PC-3 (cell line): ENCODE data around the gene JKAMP. TPM values are rescaled to one million over a fixed set of nuclear protein-coding genes. Genes with fewer than 3 reads are reported as not detected.

Experiments
- ATAC-seq: fragments of 200-7000 bp; cut with Tn5 transposase; 2 replicates; pipeline ENCODE4 v1.9.1; 2020; ENCODE audit warnings: mild to moderate bottlenecking, moderate library complexity
- BruUV-seq: library from RNA; stranded (reverse); fragments of 400-500 nt; replicated peaks from 2 replicates; lab custom pipeline; 2021; lab: Mats Ljungman, UMichigan
- CTCF ChIA-PET: fragments of 300-600 bp; sonication (Branson Sonifier 250); formaldehyde crosslinking; loops from one replicate; lab custom pipeline; 2022; ENCODE audit warnings: antibody characterized with exemption; lab: Charles Lee
- POLR2A ChIA-PET: fragments of 300-600 bp; sonication (Branson Sonifier 250); formaldehyde crosslinking; loops from one replicate; lab custom pipeline; 2022; ENCODE audit warnings: antibody characterized with exemption; ENCODE audit not compliant: unreplicated experiment; lab: Charles Lee
- DNase-seq: peaks from one replicate; pipeline ENCODE4 v3.0.0-alpha.2; 2015
- H2AFZ ChIP-seq: fragments of 300-600 bp; sonication (generic); 2 replicates; pipeline ENCODE4 v1.6.0; 2016; ENCODE audit warnings: antibody characterized with exemption, low read length
- H3F3A ChIP-seq: fragments of 300-600 bp; sonication (generic); one replicate; pipeline ENCODE4 v1.6.0; 2017; ENCODE audit warnings: antibody characterized with exemption, low read length, control low read depth, mild to moderate bottlenecking; ENCODE audit not compliant: unreplicated experiment
- H3K27ac ChIP-seq: fragments of 300-600 bp; sonication (generic); 2 replicates; pipeline ENCODE4 v1.5.1; 2016; ENCODE audit warnings: mild to moderate bottlenecking, low read length
- H3K27me3 ChIP-seq: fragments of 300-600 bp; sonication (generic); 2 replicates; pipeline ENCODE4 v1.6.1; 2016; ENCODE audit warnings: low read length, mixed read lengths
- H3K36me3 ChIP-seq: fragments of 300-600 bp; sonication (generic); 2 replicates; pipeline ENCODE4 v1.6.1; 2016; ENCODE audit warnings: low read depth, mixed run types, low read length, mixed read lengths
- H3K4me1 ChIP-seq: fragments of 300-600 bp; sonication (generic); 2 replicates; pipeline ENCODE4 v1.5.1; 2016; ENCODE audit warnings: low read length; ENCODE audit not compliant: insufficient read depth
- H3K4me2 ChIP-seq: fragments of 300-600 bp; sonication (generic); 2 replicates; pipeline ENCODE4 v1.6.0; 2016; ENCODE audit warnings: low read length
- H3K4me3 ChIP-seq: fragments of 300-600 bp; sonication (generic); 2 replicates; pipeline ENCODE4 v1.5.1; 2016; ENCODE audit warnings: mild to moderate bottlenecking, low read length, mixed read lengths
- H3K79me2 ChIP-seq: fragments of 300-600 bp; sonication (generic); 2 replicates; pipeline ENCODE4 v1.6.1; 2017; ENCODE audit warnings: low read length, mixed read lengths
- H3K9ac ChIP-seq: fragments of 300-600 bp; sonication (generic); 2 replicates; pipeline ENCODE4 v1.6.0; 2016; ENCODE audit warnings: mild to moderate bottlenecking, low read length
- H3K9me2 ChIP-seq: fragments of 300-600 bp; sonication (generic); replicated peaks from 2 replicates; pipeline ENCODE4 v1.6.1; 2016; ENCODE audit warnings: mixed run types, low read length, mixed read lengths
- H3K9me3 ChIP-seq: fragments of 300-600 bp; sonication (generic); 2 replicates; pipeline ENCODE4 v1.6.1; 2016; ENCODE audit warnings: low read length, mixed read lengths
- H4K20me1 ChIP-seq: fragments of 300-600 bp; sonication (generic); 2 replicates; pipeline ENCODE4 v1.6.1; 2016; ENCODE audit warnings: low read length, mixed read lengths
- EZH2 ChIP-seq: fragments of 300-600 bp; sonication (generic); IDR thresholded peaks from one replicate; pipeline ENCODE4 v1.6.1; 2017; ENCODE audit warnings: antibody characterized with exemption, mild to moderate bottlenecking, low read length; ENCODE audit not compliant: unreplicated experiment
- EZH2phosphoT487 ChIP-seq: fragments of 300-600 bp; sonication (generic); IDR thresholded peaks from 2 replicates; pipeline ENCODE4 v1.6.1; 2018; ENCODE audit warnings: mild to moderate bottlenecking, antibody characterized with exemption, low read length, borderline replicate concordance
- intact Hi-C: fragments of 100-400 bp; cut with micrococcal nuclease; formaldehyde crosslinking; loops from 2 replicates; pipeline ENCODE4 v1.9.0; 2023
- total RNA-seq: library from RNA; depleted of rRNA; stranded (reverse); fragments of >200 nt; gene quantifications from 2 replicates; pipeline ENCODE4 v1.2.3, GENCODE V29; 2014
- TF ChIP-seq, protein P1 (sequence below): fragments of 300-600 bp; sonication (generic); conservative IDR thresholded peaks from 2 replicates; pipeline ENCODE4 v1.5.1; 2017; ENCODE audit warnings: antibody characterized with exemption, low read depth, mild to moderate bottlenecking, low read length

JKAMP gene
- total RNA-seq, 1 experiment from 2014 or later: 147 TPM

DNA sequence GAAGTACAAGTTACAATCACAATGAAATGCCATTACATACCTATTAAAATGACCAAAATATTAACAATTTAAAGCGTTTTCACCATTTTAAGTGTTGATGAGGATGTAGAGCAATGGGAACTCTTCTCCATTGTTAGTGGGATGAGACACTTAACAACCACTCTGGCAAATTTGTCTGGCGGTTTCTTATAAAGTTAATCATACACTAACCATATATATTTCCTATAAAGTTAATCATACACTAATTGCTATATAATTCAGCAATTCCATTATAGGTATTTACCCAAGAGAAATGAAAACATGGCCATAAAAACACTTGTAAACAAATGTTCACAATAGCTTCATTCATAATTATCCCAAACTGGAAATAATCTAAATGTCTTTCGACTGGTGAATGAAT, 35.9 kb downstream of the JKAMP start:
- H2AFZ ChIP-seq: no peak overlapping the region
- no peak for TF ChIP-seq EZH2phosphoT487
- TF ChIP-seq, protein P1, sequence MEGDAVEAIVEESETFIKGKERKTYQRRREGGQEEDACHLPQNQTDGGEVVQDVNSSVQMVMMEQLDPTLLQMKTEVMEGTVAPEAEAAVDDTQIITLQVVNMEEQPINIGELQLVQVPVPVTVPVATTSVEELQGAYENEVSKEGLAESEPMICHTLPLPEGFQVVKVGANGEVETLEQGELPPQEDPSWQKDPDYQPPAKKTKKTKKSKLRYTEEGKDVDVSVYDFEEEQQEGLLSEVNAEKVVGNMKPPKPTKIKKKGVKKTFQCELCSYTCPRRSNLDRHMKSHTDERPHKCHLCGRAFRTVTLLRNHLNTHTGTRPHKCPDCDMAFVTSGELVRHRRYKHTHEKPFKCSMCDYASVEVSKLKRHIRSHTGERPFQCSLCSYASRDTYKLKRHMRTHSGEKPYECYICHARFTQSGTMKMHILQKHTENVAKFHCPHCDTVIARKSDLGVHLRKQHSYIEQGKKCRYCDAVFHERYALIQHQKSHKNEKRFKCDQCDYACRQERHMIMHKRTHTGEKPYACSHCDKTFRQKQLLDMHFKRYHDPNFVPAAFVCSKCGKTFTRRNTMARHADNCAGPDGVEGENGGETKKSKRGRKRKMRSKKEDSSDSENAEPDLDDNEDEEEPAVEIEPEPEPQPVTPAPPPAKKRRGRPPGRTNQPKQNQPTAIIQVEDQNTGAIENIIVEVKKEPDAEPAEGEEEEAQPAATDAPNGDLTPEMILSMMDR: no peak
- no peak for TF ChIP-seq EZH2
- H3K9ac ChIP-seq: no peak overlapping the region
- no peaks in the 10 kb centered on the region for H3K79me2 ChIP-seq
- H3K9me3 ChIP-seq: no peaks in the 10 kb centered on the region
- intact Hi-C loops: no loop called here
- H3K36me3 ChIP-seq: no peaks in the 10 kb centered on the region
- H4K20me1 ChIP-seq: no peaks in the 10 kb centered on the region
- H3K4me1 ChIP-seq: no peaks in the 10 kb centered on the region
- ATAC-seq (no peak), DNase-seq (no peak)
- H3K4me2 ChIP-seq: no peak overlapping the region
- CTCF ChIA-PET: no interaction called here
- no peak overlapping the region for H3K4me3 ChIP-seq
- H3K9me2 ChIP-seq: no peaks in the 10 kb centered on the region
- H3K27me3 ChIP-seq: peaks cover 48% of the 10 kb centered on the region
- H3F3A ChIP-seq: no peaks in the 10 kb centered on the region
- no TSS peak for BruUV-seq
- POLR2A ChIA-PET: no interaction called here
- H3K27ac ChIP-seq: no peak overlapping the region

DNA sequence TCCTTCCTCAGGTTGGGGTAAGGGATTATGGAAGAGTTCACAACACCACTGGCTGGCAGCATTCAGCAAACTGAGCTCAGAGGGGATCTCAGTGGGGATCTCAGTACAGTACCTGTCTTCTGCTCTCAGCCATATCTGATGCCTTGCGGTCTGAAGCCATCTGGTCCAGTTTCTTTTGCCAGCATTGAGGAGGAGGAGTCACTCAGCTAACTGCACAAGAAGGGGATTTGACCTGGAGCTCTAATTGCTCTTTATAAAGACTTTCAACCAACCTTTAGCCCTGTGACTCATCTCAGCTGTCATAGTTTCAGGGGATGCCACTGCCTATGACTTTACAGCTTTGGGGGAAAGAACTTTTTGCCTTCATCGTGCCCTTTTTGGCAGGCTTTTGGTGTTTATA, 44.9 kb downstream of the JKAMP start:
- no peak for ATAC-seq
- Histone ChIP-seq H3F3A (no peaks in the 10 kb centered on the region), H3K9ac (no peak overlapping the region), H3K4me2 (no peak overlapping the region), H3K27me3 (peaks cover 81% of the 10 kb centered on the region), H3K4me1 (no peaks in the 10 kb centered on the region), H3K9me2 (no peaks in the 10 kb centered on the region), H3K4me3 (no peak overlapping the region), H3K27ac (no peak overlapping the region), H3K79me2 (no peaks in the 10 kb centered on the region), H3K36me3 (no peaks in the 10 kb centered on the region), H3K9me3 (peaks cover 7% of the 10 kb centered on the region; the same call in 1 of the 2 replicates), H2AFZ (no peak overlapping the region), H4K20me1 (no peaks in the 10 kb centered on the region)
- no TSS peak for BruUV-seq
- intact Hi-C loops: no loop called here
- TF ChIP-seq EZH2phosphoT487 (no peak), EZH2 (no peak)
- TF ChIP-seq, protein P1: no peak
- ChIA-PET POLR2A (no interaction called here), CTCF (no interaction called here)
- no peak for DNase-seq

DNA sequence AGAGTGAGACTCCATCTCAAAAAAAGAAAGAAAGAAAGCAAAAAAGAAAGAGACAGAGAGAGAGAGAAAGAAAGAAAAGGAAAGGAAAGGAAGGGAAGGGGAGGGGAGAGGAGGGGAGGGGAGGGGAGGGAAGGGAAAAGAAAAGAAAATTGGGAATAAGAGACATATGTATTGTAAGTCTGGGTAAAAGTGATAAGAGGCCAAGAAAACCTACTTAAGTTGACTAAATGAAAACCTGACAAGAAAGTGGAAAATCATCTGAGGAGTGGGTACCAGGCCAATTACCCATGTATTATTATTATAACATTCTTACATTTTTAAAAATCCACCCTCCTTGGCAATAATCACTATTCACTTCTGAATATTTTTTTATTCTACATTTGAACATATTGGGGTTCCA, 46.0 kb downstream of the JKAMP start:
- H3F3A ChIP-seq: no peaks in the 10 kb centered on the region
- POLR2A ChIA-PET: no interaction called here
- ATAC-seq (no peak), DNase-seq (no peak)
- H3K4me1 ChIP-seq: no peaks in the 10 kb centered on the region
- no peaks in the 10 kb centered on the region for H3K36me3 ChIP-seq
- H3K27ac ChIP-seq: no peak overlapping the region
- no peaks in the 10 kb centered on the region for H3K9me2 ChIP-seq
- no TSS peak for BruUV-seq
- H3K79me2 ChIP-seq: no peaks in the 10 kb centered on the region
- intact Hi-C loops: no loop called here
- H3K9me3 ChIP-seq: peaks cover 7% of the 10 kb centered on the region; the same call in 1 of the 2 replicates
- peaks cover 81% of the 10 kb centered on the region for H3K27me3 ChIP-seq
- TF ChIP-seq, protein P1: no peak
- TF ChIP-seq EZH2 (no peak), EZH2phosphoT487 (no peak)
- no peak overlapping the region for H3K4me3 ChIP-seq
- H3K4me2 ChIP-seq: no peak overlapping the region
- no peaks in the 10 kb centered on the region for H4K20me1 ChIP-seq
- H2AFZ ChIP-seq: no peak overlapping the region
- H3K9ac ChIP-seq: no peak overlapping the region
- CTCF ChIA-PET: no interaction called here
